ENCODE results near the gene ZBTB8OS.

The ZBTB8OS gene

DNA sequence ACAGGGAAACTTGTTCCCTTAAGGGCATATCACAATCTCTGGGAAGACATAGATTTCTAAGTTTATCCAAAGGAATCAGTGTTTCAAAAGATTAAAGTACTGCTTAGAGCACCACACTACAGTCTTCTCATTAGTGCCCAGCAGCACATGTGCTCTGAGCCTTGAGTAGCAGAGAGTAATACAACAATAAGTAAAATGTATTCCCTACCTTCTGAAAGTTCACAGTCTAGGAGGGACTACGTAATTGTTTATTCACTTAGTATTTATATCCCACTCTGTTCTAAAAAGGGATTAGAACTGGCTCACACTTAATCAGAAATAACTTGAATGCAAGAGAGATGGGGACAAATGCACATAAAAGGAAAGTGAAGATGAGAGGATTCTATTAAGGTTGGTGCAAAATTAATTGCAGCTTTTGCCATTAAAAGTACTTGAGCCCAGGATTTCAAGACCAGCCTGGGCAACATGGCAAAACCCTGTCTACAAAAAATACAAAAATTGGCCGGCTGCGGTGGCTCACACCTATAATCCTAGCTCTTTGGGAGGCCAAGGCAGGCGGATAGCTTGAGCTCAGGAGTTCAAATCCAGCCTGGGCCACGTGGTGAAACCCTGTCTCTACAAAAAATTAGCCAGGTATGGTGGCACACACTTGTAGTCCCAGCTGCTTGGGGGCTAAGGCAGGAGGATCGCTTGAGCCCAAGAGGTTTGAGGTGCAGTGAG, 43.3 kb upstream of the ZBTB8OS start:
- no peak overlapping the region for H3K4me3 ChIP-seq (replicated peaks; ENCODE audit: insufficient read depth, low read length)
- H3K27ac ChIP-seq (replicated peaks), result no peak overlapping the region
- DNase-seq (ENCODE audit: low read depth in 1 of 2, low spot score in 1 of 2), result no peak
- TF ChIP-seq GABPA (IDR thresholded peaks at IDR 0.05; ENCODE audit: low read depth) (no peak), SPI1 (IDR thresholded peaks at IDR 0.05; ENCODE audit: borderline replicate concordance, low read depth) (no peak), POLR2AphosphoS5 (IDR thresholded peaks at IDR 0.05; ENCODE audit: low read depth) (no peak)
- TF ChIP-seq, protein P1, sequence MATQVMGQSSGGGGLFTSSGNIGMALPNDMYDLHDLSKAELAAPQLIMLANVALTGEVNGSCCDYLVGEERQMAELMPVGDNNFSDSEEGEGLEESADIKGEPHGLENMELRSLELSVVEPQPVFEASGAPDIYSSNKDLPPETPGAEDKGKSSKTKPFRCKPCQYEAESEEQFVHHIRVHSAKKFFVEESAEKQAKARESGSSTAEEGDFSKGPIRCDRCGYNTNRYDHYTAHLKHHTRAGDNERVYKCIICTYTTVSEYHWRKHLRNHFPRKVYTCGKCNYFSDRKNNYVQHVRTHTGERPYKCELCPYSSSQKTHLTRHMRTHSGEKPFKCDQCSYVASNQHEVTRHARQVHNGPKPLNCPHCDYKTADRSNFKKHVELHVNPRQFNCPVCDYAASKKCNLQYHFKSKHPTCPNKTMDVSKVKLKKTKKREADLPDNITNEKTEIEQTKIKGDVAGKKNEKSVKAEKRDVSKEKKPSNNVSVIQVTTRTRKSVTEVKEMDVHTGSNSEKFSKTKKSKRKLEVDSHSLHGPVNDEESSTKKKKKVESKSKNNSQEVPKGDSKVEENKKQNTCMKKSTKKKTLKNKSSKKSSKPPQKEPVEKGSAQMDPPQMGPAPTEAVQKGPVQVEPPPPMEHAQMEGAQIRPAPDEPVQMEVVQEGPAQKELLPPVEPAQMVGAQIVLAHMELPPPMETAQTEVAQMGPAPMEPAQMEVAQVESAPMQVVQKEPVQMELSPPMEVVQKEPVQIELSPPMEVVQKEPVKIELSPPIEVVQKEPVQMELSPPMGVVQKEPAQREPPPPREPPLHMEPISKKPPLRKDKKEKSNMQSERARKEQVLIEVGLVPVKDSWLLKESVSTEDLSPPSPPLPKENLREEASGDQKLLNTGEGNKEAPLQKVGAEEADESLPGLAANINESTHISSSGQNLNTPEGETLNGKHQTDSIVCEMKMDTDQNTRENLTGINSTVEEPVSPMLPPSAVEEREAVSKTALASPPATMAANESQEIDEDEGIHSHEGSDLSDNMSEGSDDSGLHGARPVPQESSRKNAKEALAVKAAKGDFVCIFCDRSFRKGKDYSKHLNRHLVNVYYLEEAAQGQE (IDR thresholded peaks at IDR 0.05; ENCODE audit: insufficient replicate concordance, low read depth), result no peak
- TF ChIP-seq, protein P2, sequence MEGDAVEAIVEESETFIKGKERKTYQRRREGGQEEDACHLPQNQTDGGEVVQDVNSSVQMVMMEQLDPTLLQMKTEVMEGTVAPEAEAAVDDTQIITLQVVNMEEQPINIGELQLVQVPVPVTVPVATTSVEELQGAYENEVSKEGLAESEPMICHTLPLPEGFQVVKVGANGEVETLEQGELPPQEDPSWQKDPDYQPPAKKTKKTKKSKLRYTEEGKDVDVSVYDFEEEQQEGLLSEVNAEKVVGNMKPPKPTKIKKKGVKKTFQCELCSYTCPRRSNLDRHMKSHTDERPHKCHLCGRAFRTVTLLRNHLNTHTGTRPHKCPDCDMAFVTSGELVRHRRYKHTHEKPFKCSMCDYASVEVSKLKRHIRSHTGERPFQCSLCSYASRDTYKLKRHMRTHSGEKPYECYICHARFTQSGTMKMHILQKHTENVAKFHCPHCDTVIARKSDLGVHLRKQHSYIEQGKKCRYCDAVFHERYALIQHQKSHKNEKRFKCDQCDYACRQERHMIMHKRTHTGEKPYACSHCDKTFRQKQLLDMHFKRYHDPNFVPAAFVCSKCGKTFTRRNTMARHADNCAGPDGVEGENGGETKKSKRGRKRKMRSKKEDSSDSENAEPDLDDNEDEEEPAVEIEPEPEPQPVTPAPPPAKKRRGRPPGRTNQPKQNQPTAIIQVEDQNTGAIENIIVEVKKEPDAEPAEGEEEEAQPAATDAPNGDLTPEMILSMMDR (IDR thresholded peaks at IDR 0.05; ENCODE audit: insufficient read depth, low read length), result no peak
- H3K27me3 ChIP-seq (ENCODE audit: insufficient read depth, poor library complexity, severe bottlenecking), result no peaks in the 10 kb centered on the region

DNA sequence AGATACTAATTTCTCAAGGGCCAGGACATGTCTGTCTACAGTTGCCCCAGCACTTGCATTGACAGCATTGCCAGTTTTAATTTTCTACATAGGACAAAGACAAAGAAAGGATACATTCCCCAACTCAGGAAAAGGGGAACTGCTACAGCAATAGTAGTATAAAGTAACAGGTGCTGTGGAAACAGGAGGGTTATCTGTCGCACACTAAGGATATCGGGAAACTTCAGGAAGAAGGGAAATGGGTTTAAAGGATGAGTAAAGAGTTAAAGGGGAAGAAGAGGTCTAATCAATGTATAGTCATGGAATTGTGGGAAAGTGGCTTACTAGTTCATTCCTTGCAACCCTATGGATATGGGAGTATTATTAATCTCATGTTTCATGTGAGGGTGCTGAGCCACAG, 36.0 kb upstream of the ZBTB8OS start:
- no peaks in the 10 kb centered on the region for H3K27me3 ChIP-seq (ENCODE audit: insufficient read depth, poor library complexity, severe bottlenecking)
- TF ChIP-seq GABPA (IDR thresholded peaks at IDR 0.05; ENCODE audit: low read depth) (no peak), SPI1 (IDR thresholded peaks at IDR 0.05; ENCODE audit: borderline replicate concordance, low read depth) (peak; percentile 36; the same call in 1 of the 2 replicates)
- no peak for DNase-seq (ENCODE audit: low read depth in 1 of 2, low spot score in 1 of 2)
- H3K27ac ChIP-seq (replicated peaks), result no peak overlapping the region
- H3K4me3 ChIP-seq (replicated peaks; ENCODE audit: insufficient read depth, low read length), result no peak overlapping the region

GRCh38 chr1:32685498-32685897, 35.1 kb upstream of the ZBTB8OS start:
- DNase-seq (ENCODE audit: low read depth in 1 of 2, low spot score in 1 of 2), result no peak
- H3K27ac ChIP-seq (replicated peaks), result no peak overlapping the region
- no peaks in the 10 kb centered on the region for H3K27me3 ChIP-seq (ENCODE audit: insufficient read depth, poor library complexity, severe bottlenecking)
- no peak for TF ChIP-seq SPI1 (IDR thresholded peaks at IDR 0.05; ENCODE audit: borderline replicate concordance, low read depth)
- TF ChIP-seq, protein P2 (IDR thresholded peaks at IDR 0.05; ENCODE audit: insufficient read depth, low read length), result no peak
- no peak for TF ChIP-seq POLR2AphosphoS5 (IDR thresholded peaks at IDR 0.05; ENCODE audit: low read depth)
- TF ChIP-seq, protein P1 (IDR thresholded peaks at IDR 0.05; ENCODE audit: insufficient replicate concordance, low read depth), result no peak
- no peak for TF ChIP-seq GABPA (IDR thresholded peaks at IDR 0.05; ENCODE audit: low read depth)
- no peak overlapping the region for H3K4me3 ChIP-seq (replicated peaks; ENCODE audit: insufficient read depth, low read length)

- H3K27ac ChIP-seq (replicated peaks), result no peak overlapping the region
- TF ChIP-seq GABPA (IDR thresholded peaks at IDR 0.05; ENCODE audit: low read depth) (no peak), POLR2AphosphoS5 (IDR thresholded peaks at IDR 0.05; ENCODE audit: low read depth) (no peak), SPI1 (IDR thresholded peaks at IDR 0.05; ENCODE audit: borderline replicate concordance, low read depth) (no peak)
- TF ChIP-seq, protein P2 (IDR thresholded peaks at IDR 0.05; ENCODE audit: insufficient read depth, low read length), result no peak
- TF ChIP-seq, protein P1 (IDR thresholded peaks at IDR 0.05; ENCODE audit: insufficient replicate concordance, low read depth), result no peak
These were observed 33.9 kb upstream of the ZBTB8OS start for GRCh38 chr1:32684167-32684811.

More at GRCh38 chr1:32684167-32684811, 33.9 kb upstream of the ZBTB8OS start:
- no peak for DNase-seq (ENCODE audit: low read depth in 1 of 2, low spot score in 1 of 2)
- no peaks in the 10 kb centered on the region for H3K27me3 ChIP-seq (ENCODE audit: insufficient read depth, poor library complexity, severe bottlenecking)
- H3K4me3 ChIP-seq (replicated peaks; ENCODE audit: insufficient read depth, low read length), result no peak overlapping the region

Measured in HL-60 (cell line).